C4-2B (cell line): ENCODE data around the gene MYBPH.

Source experiments
- ZFX ChIP-seq: fragments of 450-650 bp; IDR thresholded peaks from 2 replicates; pipeline ENCODE4 v1.6.1; 2017
- TF ChIP-seq, protein P1 (sequence below): fragments of 450-650 bp; conservative IDR thresholded peaks from 2 replicates; pipeline ENCODE4 v1.5.1; 2017; ENCODE audit warnings: mild to moderate bottlenecking

GRCh38 chr1:203171341-203172183 is 4.1 kb downstream of the MYBPH start:
- TF ChIP-seq, protein P1, sequence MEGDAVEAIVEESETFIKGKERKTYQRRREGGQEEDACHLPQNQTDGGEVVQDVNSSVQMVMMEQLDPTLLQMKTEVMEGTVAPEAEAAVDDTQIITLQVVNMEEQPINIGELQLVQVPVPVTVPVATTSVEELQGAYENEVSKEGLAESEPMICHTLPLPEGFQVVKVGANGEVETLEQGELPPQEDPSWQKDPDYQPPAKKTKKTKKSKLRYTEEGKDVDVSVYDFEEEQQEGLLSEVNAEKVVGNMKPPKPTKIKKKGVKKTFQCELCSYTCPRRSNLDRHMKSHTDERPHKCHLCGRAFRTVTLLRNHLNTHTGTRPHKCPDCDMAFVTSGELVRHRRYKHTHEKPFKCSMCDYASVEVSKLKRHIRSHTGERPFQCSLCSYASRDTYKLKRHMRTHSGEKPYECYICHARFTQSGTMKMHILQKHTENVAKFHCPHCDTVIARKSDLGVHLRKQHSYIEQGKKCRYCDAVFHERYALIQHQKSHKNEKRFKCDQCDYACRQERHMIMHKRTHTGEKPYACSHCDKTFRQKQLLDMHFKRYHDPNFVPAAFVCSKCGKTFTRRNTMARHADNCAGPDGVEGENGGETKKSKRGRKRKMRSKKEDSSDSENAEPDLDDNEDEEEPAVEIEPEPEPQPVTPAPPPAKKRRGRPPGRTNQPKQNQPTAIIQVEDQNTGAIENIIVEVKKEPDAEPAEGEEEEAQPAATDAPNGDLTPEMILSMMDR: no peak
- no peak for TF ChIP-seq ZFX
